Measurements from ENCODE around the gene MCF2L.

MCF2L gene

GRCh38 chr13:112977525-112977924, 8.5 kb downstream of the MCF2L start:
- H3K9me3 Mint-ChIP-seq = no peaks in the 10 kb centered on the region
- no peaks in the 10 kb centered on the region for H3K27me3 Mint-ChIP-seq
- no peak for DNase-seq
- H3K4me1 Mint-ChIP-seq (ENCODE audit: low read depth) = no peaks in the 10 kb centered on the region
- no peak overlapping the region for H3K27ac Mint-ChIP-seq
- H3K4me3 Mint-ChIP-seq = no peak overlapping the region
- H3K36me3 Mint-ChIP-seq (ENCODE audit: low read depth) = peaks cover 2% of the 10 kb centered on the region

DNA sequence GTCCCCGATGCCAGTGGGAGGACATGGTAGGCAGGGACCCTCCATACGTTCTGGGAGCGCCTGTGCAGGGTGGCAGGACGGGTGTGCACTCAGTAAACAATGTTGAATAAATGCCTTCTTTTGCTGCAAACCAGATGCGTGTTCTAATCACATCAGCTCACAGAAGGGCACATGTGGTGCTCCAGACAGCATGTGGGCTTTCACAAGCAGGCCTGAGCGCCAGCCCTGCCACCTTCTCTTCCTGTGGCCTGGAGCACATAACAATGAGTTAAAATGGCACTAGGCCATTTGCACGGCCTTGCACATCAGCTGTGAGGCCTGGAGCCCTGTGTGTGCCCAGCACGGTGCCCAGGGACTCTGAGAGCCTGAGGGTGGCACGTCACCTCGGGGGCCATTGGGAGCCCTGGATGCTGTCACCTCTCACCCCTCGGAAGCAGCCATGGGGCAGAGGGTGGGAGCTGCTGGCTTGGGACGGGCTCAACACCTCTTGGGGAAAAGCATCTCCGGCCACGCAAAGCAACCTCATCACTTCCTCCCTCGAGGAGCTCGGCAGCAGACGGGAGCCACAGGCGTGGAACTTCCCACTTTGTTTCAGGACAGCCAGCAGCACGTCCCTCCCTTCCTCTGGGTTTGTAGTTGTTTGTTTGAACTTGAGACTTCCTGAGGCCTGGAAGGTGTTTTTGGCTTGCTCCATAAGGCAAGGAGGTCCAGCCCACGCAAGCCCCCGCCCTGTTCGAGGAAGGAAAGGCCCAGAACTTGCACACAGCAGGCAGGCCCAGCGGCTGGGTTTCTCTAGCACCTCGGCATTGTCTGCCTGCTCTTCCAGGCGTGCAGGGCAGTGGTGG, 9.8 kb downstream of the MCF2L start:
- H3K36me3 Mint-ChIP-seq (ENCODE audit: low read depth) = peaks cover 2% of the 10 kb centered on the region
- H3K27ac Mint-ChIP-seq = no peak overlapping the region
- no peaks in the 10 kb centered on the region for H3K9me3 Mint-ChIP-seq
- no peaks in the 10 kb centered on the region for H3K4me1 Mint-ChIP-seq (ENCODE audit: low read depth)
- no peaks in the 10 kb centered on the region for H3K27me3 Mint-ChIP-seq
- DNase-seq = no peak
- H3K4me3 Mint-ChIP-seq = no peak overlapping the region

DNA sequence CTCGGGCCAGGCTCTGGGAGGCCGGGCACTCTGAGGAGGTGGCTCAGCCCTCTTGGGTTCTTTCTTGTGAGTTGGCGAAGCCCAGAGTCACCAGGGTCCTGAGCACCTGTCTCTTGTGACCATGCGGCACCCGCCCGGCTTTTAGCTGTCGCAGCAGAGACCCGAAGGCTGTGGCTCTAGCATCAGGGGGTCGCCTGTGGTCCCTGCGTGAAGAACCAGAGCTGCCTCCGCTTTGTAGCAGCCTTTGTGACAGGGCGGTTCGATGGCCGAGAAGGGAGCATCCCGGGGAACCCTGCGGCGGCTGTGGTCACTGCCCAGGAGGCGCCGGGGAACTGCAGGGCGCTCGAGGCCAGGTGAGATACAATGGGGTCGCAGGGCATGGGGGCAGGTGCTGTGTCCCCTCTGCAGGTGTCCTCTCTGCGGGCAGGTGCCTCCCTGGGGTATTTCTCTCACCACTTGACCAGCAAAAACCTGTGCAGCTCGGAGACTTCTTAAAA, 10.4 kb downstream of the MCF2L start:
- Mint-ChIP-seq H3K4me3 (no peak overlapping the region), H3K27ac (no peak overlapping the region), H3K27me3 (no peaks in the 10 kb centered on the region), H3K9me3 (no peaks in the 10 kb centered on the region), H3K4me1 (ENCODE audit: low read depth) (peaks cover 2% of the 10 kb centered on the region), H3K36me3 (ENCODE audit: low read depth) (peaks cover 2% of the 10 kb centered on the region)
- DNase-seq = no peak

DNA sequence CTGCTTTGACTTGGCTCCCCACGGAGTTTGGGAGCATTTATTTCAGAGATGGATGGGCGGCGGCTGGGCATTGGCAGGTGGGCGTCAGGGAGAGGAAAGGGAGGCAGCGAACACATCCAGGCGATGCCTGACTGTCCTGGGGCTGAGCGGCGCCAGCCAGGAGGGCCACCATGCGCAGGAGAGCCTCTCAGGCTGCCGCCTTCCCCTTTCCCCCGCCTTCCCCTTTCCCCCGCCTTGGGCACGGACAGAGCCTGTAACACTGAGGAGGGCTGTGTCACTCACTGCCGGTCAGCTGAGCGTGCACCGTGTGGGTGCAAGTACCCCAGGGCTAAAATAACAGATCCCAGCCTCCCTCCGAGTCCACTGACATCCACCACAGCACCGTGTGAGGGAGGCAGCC, 11.4 kb downstream of the MCF2L start:
- DNase-seq = no peak
- H3K27me3 Mint-ChIP-seq = no peaks in the 10 kb centered on the region
- H3K9me3 Mint-ChIP-seq = no peaks in the 10 kb centered on the region
- H3K4me1 Mint-ChIP-seq (ENCODE audit: low read depth) = peaks cover 3% of the 10 kb centered on the region
- no peak overlapping the region for H3K27ac Mint-ChIP-seq
- no peak overlapping the region for H3K4me3 Mint-ChIP-seq
- peaks cover 2% of the 10 kb centered on the region for H3K36me3 Mint-ChIP-seq (ENCODE audit: low read depth)

GRCh38 chr13:112981451-112981850, 12.4 kb downstream of the MCF2L start:
- peaks cover 3% of the 10 kb centered on the region for H3K4me1 Mint-ChIP-seq (ENCODE audit: low read depth)
- H3K27ac Mint-ChIP-seq = no peak overlapping the region
- no peak overlapping the region for H3K4me3 Mint-ChIP-seq
- H3K27me3 Mint-ChIP-seq = no peaks in the 10 kb centered on the region
- no peak for DNase-seq
- no peaks in the 10 kb centered on the region for H3K9me3 Mint-ChIP-seq
- H3K36me3 Mint-ChIP-seq (ENCODE audit: low read depth) = peaks cover 2% of the 10 kb centered on the region

DNA sequence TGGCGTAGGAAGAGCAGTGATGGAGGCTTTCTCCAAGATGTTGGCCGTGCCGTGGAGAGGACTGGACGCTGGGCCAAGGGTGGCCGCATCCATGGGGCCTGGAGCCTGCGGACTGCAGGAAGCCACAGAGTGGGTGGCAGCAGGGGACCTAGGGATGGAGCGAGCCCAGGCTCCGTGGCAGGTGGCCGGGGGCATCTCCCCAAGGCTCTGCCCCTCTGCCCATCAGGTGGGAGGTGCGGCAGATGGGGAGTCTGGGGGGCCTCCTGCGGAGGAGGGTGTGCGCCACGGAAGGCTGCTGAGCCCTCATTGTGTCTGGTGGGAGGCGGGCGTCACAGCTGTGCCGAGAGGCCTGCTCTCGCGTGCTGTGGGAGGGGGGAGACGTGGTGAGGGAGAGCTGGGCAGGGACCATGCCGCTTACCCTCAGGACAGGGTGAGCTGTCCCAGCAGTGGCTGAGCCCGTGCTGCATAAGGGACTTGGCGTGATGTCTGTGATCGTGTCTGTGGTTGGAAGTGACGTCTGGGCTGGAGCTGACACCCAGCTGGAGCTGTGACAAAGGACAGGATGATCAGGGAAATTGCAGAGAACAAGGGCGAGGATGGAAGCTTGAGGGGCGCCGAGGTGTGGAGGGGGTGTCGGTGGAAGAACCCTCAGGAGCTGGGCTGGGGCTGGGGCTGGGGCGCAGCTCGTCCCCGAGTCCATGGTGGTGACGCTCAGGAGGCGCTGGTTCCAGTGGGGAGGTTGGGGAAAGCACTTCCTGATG, 13.4 kb downstream of the MCF2L start:
- H3K36me3 Mint-ChIP-seq (ENCODE audit: low read depth) = no peaks in the 10 kb centered on the region
- H3K27me3 Mint-ChIP-seq = no peaks in the 10 kb centered on the region
- H3K9me3 Mint-ChIP-seq = no peaks in the 10 kb centered on the region
- DNase-seq = no peak
- no peak overlapping the region for H3K27ac Mint-ChIP-seq
- no peak overlapping the region for H3K4me3 Mint-ChIP-seq
- peaks cover 3% of the 10 kb centered on the region for H3K4me1 Mint-ChIP-seq (ENCODE audit: low read depth)

DNA sequence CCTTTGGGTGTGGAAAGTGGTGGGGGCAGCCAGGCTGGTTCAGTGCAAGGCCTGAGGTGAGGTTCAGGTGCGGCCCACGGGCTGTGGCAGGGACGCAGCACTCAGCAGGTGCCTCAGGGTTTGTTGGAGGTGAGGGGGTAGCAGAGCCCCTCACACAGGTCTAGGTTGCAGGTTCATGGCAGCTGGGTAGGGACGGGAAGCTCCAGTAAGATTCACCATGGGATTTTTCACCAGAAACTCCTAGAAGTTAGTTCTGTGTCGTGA, 14.0 kb downstream of the MCF2L start:
- H3K4me1 Mint-ChIP-seq (ENCODE audit: low read depth) = peaks cover 3% of the 10 kb centered on the region
- no peak overlapping the region for H3K27ac Mint-ChIP-seq
- no peaks in the 10 kb centered on the region for H3K36me3 Mint-ChIP-seq (ENCODE audit: low read depth)
- no peaks in the 10 kb centered on the region for H3K27me3 Mint-ChIP-seq
- H3K9me3 Mint-ChIP-seq = no peaks in the 10 kb centered on the region
- H3K4me3 Mint-ChIP-seq = no peak overlapping the region
- no peak for DNase-seq

DNA sequence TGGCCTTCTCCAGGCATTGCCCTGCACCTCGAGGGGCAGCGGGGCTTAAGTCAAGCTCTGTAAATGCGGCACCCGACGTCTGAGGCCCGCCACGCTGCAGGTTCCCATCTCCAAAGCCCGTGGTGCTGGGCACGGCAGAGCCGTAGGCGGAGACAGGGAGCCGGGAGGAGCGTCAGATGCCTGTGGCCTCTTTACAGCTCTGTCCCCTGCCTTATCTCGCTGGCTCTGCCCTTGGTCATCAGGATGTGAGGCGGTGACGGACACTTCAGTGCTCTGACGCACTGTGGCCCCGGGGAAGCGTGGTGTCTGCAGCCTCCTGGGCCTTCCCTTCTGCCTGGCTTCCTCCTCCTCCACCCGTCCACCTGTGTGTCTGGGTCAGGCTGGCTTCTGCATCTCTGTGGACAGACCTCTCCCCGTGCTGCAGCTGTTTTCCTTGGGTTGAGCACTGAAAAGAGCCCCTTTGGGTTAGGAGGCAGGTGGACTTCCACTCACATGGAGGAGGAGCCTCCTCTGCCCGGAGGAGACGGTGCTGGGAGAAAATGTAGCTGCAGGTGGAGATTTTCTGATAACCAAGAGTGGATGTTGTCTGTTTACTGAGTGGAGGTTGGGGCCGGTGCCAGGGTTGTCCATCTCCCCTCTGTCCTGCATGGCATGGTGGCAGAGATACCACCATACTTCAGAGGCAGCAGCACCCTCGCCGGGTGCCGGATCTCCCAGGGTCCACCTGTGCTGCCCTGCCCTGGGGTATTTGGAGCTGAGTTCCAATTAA, 14.6 kb downstream of the MCF2L start:
- Mint-ChIP-seq H3K4me3 (no peak overlapping the region), H3K4me1 (ENCODE audit: low read depth) (peaks cover 3% of the 10 kb centered on the region), H3K27me3 (no peaks in the 10 kb centered on the region), H3K36me3 (ENCODE audit: low read depth) (no peaks in the 10 kb centered on the region), H3K27ac (no peak overlapping the region), H3K9me3 (no peaks in the 10 kb centered on the region)
- no peak for DNase-seq

DNA sequence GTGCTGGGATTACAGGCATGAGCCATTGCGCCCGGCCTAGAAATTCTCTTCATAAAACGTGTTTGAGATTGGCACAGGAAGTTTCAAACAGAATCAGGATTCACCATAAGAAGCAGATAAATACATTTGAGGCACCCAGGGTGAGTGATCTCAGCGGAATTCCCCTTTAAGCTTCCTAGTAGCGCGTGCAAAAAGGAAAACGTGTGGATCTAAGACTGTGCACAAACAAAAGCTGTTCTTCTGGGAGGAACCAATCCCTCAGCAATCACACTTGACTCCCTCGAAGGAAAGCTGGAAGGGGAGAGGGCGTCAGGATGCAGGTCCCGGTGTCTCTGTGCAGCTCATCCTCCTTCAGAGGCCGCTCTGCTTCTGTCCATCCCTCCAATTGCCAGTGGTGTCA, 15.5 kb downstream of the MCF2L start:
- Mint-ChIP-seq H3K4me1 (ENCODE audit: low read depth) (peaks cover 3% of the 10 kb centered on the region), H3K27me3 (no peaks in the 10 kb centered on the region), H3K36me3 (ENCODE audit: low read depth) (peaks cover under 1% of the 10 kb centered on the region), H3K27ac (no peak overlapping the region), H3K9me3 (no peaks in the 10 kb centered on the region), H3K4me3 (peak overlapping the region; percentile 39)
- no peak for DNase-seq

- Mint-ChIP-seq H3K27me3 (no peaks in the 10 kb centered on the region), H3K9me3 (no peaks in the 10 kb centered on the region), H3K4me1 (ENCODE audit: low read depth) (peaks cover 3% of the 10 kb centered on the region), H3K4me3 (peak overlapping the region; percentile 39), H3K36me3 (ENCODE audit: low read depth) (peaks cover 2% of the 10 kb centered on the region), H3K27ac (peak overlapping the region; percentile 14)
- DNase-seq = no peak
Measured at GRCh38 chr13:112984954-112985802, 16.2 kb downstream of the MCF2L start.

DNA sequence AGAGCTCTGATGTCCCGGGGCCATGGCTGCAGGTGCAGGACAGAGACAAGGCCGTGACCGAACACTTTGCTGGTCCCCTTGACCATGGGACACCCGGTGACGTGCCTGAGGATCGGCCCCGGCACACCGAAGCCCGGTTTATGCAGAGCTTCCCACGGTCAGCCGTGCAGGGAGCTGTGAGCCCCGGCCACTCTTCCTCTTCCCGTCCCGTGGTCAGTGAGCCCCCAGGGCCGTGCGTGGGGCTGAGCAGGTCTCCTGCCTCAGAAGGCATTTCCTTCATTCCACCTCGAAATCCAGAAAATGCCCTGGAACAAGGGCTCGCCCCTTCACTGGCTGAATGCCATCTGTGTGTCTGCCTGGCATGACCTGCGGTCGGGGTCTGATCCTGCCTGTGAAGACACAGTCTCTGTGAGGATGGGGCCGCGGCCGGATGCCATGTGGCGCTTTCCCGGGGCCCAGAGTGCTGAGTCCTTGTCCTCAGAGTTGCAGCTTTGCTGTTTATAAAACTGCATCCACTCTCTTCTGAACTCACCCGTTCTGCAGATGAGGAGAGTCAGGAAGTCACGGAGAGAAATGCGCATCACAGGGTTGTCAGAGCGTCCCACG, 16.9 kb downstream of the MCF2L start:
- Mint-ChIP-seq H3K27me3 (no peaks in the 10 kb centered on the region), H3K4me3 (no peak overlapping the region), H3K9me3 (no peaks in the 10 kb centered on the region), H3K4me1 (ENCODE audit: low read depth) (peaks cover 3% of the 10 kb centered on the region), H3K36me3 (ENCODE audit: low read depth) (peaks cover 2% of the 10 kb centered on the region), H3K27ac (no peak overlapping the region)
- DNase-seq = no peak

- DNase-seq = no peak
- no peak overlapping the region for H3K27ac Mint-ChIP-seq
- H3K9me3 Mint-ChIP-seq = no peaks in the 10 kb centered on the region
- H3K4me3 Mint-ChIP-seq = no peak overlapping the region
- peaks cover 3% of the 10 kb centered on the region for H3K4me1 Mint-ChIP-seq (ENCODE audit: low read depth)
- H3K27me3 Mint-ChIP-seq = no peaks in the 10 kb centered on the region
- H3K36me3 Mint-ChIP-seq (ENCODE audit: low read depth) = peaks cover 2% of the 10 kb centered on the region
Measured at GRCh38 chr13:112986470-112986869, 17.5 kb downstream of the MCF2L start.

- H3K9me3 Mint-ChIP-seq = no peaks in the 10 kb centered on the region
- no peak for DNase-seq
- no peak overlapping the region for H3K27ac Mint-ChIP-seq
- peaks cover 3% of the 10 kb centered on the region for H3K4me1 Mint-ChIP-seq (ENCODE audit: low read depth)
- peaks cover 2% of the 10 kb centered on the region for H3K36me3 Mint-ChIP-seq (ENCODE audit: low read depth)
- no peaks in the 10 kb centered on the region for H3K27me3 Mint-ChIP-seq
- H3K4me3 Mint-ChIP-seq = no peak overlapping the region
Measured at GRCh38 chr13:112986946-112987681, 18.1 kb downstream of the MCF2L start.

Data from activated T-cell treated with anti-CD3 and anti-CD28 coated beads, Interleukin-2, amount 50 U/mL, for 24 hours (primary cell).